ENCODE data around the gene NT5DC3. TPM values are rescaled to one million over a fixed set of nuclear protein-coding genes. Genes with fewer than 3 reads are reported as not detected.

The NT5DC3 gene
- total RNA-seq, 2 donors from 2014 or later = 2.3 to 2.4 TPM

DNA sequence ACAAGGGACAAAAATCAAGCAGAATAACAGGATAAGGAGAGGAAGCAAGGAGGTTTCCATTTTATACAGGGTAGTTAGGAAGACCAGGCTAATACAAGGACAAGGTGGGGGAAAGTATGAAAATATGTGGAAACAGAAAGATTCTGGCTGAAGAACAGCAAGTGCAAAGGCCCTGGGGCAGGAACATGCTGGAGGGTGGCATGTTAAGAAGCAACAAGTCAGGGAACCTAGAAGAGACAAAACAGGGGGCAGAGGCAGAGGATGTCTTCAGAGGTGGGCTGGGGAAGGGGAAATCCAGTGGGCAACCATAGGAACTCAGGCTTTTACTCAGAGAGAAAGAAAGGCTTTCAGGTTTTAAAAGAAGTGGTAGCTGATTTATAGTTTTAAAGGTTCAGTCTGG is 54.8 kb downstream of the NT5DC3 start:
- H3K9me3 ChIP-seq = no peaks in the 10 kb centered on the region
- no peak overlapping the region for H3K27ac ChIP-seq
- H3K36me3 ChIP-seq = no peaks in the 10 kb centered on the region
- H3K4me3 ChIP-seq = no peak overlapping the region
- TF ChIP-seq, protein P1, sequence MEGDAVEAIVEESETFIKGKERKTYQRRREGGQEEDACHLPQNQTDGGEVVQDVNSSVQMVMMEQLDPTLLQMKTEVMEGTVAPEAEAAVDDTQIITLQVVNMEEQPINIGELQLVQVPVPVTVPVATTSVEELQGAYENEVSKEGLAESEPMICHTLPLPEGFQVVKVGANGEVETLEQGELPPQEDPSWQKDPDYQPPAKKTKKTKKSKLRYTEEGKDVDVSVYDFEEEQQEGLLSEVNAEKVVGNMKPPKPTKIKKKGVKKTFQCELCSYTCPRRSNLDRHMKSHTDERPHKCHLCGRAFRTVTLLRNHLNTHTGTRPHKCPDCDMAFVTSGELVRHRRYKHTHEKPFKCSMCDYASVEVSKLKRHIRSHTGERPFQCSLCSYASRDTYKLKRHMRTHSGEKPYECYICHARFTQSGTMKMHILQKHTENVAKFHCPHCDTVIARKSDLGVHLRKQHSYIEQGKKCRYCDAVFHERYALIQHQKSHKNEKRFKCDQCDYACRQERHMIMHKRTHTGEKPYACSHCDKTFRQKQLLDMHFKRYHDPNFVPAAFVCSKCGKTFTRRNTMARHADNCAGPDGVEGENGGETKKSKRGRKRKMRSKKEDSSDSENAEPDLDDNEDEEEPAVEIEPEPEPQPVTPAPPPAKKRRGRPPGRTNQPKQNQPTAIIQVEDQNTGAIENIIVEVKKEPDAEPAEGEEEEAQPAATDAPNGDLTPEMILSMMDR (IDR thresholded peaks at IDR 0.05) = no peak
- no peak for DNase-seq (ENCODE audit: low spot score)
- no peaks in the 10 kb centered on the region for H3K4me1 ChIP-seq
- H3K27me3 ChIP-seq = no peaks in the 10 kb centered on the region

- Histone ChIP-seq H3K4me3 (no peak overlapping the region), H3K27me3 (no peaks in the 10 kb centered on the region), H3K27ac (no peak overlapping the region), H3K36me3 (no peaks in the 10 kb centered on the region), H3K4me1 (no peaks in the 10 kb centered on the region), H3K9me3 (no peaks in the 10 kb centered on the region)
- no peak for DNase-seq (ENCODE audit: low spot score)
- TF ChIP-seq, protein P1 (IDR thresholded peaks at IDR 0.05) = no peak
Measured at GRCh38 chr12:103785243-103786031, 55.6 kb downstream of the NT5DC3 start.

GRCh38 chr12:103783744-103784664 is 57.0 kb downstream of the NT5DC3 start:
- TF ChIP-seq, protein P1 (IDR thresholded peaks at IDR 0.05) = no peak
- H3K4me3 ChIP-seq = no peak overlapping the region
- peaks cover 5% of the 10 kb centered on the region for H3K36me3 ChIP-seq
- H3K27ac ChIP-seq = no peak overlapping the region
- DNase-seq (ENCODE audit: low spot score) = no peak
- H3K9me3 ChIP-seq = no peaks in the 10 kb centered on the region
- no peaks in the 10 kb centered on the region for H3K4me1 ChIP-seq
- no peaks in the 10 kb centered on the region for H3K27me3 ChIP-seq

GRCh38 chr12:103782399-103782798 is 58.6 kb downstream of the NT5DC3 start:
- Histone ChIP-seq H3K36me3 (peaks cover 8% of the 10 kb centered on the region), H3K27ac (no peak overlapping the region), H3K4me3 (no peak overlapping the region), H3K27me3 (no peaks in the 10 kb centered on the region), H3K4me1 (no peaks in the 10 kb centered on the region), H3K9me3 (no peaks in the 10 kb centered on the region)
- no peak for DNase-seq (ENCODE audit: low spot score)
- TF ChIP-seq, protein P1 (IDR thresholded peaks at IDR 0.05) = no peak

- Histone ChIP-seq H3K36me3 (peaks cover 18% of the 10 kb centered on the region), H3K4me3 (no peak overlapping the region), H3K9me3 (no peaks in the 10 kb centered on the region), H3K27me3 (no peaks in the 10 kb centered on the region), H3K4me1 (no peaks in the 10 kb centered on the region), H3K27ac (no peak overlapping the region)
- TF ChIP-seq, protein P1 (IDR thresholded peaks at IDR 0.05) = no peak
- no peak for DNase-seq (ENCODE audit: low spot score)
Measured at GRCh38 chr12:103780992-103781391, 60.0 kb downstream of the NT5DC3 start.

Data from right atrium auricular region (tissue), 2 donors.